ENCODE results near the gene CFAP91.

DNA sequence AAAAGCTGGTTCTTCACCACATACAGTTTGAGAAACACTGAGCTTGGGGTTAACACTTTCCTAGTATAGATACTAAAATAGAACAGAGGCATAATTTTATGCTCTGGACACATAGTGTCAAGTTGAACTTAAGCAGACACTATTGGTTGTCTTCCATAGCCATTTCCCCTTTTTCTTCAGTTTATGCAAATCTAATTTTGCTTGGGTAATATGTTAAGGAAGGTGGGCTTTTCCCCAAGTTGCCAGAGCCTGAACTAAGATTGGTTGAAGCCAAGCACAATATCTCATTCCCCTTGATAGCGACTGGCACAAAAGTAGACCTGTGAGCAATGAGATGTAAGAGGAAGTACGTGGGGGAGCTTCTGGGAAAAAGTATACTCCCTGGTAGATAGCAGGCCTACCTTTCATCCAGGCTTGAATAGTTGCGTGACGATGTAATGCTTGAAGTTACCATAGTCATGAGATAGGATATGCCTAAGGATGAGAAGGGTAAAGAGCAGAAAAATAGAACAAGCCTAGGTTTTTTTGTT, 37.9 kb upstream of the CFAP91 start:
- no peak for TF ChIP-seq ELF4 (IDR thresholded peaks at IDR 0.05)
- TF ChIP-seq FOXM1 (IDR thresholded peaks at IDR 0.05; ENCODE audit: borderline replicate concordance): no peak
- TF ChIP-seq TARDBP (IDR thresholded peaks at IDR 0.05): no peak
- TF ChIP-seq FOXA1 (IDR thresholded peaks at IDR 0.05): no peak
- TF ChIP-seq HDGF (IDR thresholded peaks at IDR 0.05; ENCODE audit: borderline replicate concordance): no peak
- no peak for TF ChIP-seq ARNT (IDR thresholded peaks at IDR 0.05)
- no peak for TF ChIP-seq SUZ12 (IDR thresholded peaks at IDR 0.05)

Measured in HEK293T (cell line).